B cell (primary cell): ENCODE results near the gene UAP1L1. TPM values are rescaled to one million over a fixed set of nuclear protein-coding genes. Genes with fewer than 3 reads are reported as not detected.

Experiments
- ATAC-seq: fragments of 200-7000 bp; cut with Tn5 transposase; one replicate; pipeline ENCODE4 v1.10.0; 2021; ENCODE audit warnings: low read depth, mild to moderate bottlenecking, moderate number of reproducible peaks, moderate library complexity
- CTCF ChIA-PET: fragments of 350-600 bp; sonication (Branson Sonifier 250); formaldehyde crosslinking; loops from one replicate; lab custom pipeline; 2021; ENCODE audit warnings: antibody characterized with exemption, inconsistent platforms; lab: Charles Lee
- POLR2A ChIA-PET: fragments of 350-600 bp; sonication (Branson Sonifier 250); formaldehyde crosslinking; loops from one replicate; lab custom pipeline; 2021; ENCODE audit warnings: antibody characterized with exemption; lab: Charles Lee
- DNase-seq: peaks from one replicate; pipeline ENCODE4 v3.0.0; 2013
- H2AFZ ChIP-seq: 2 replicates; pipeline ENCODE4 v1.6.1; 2012; ENCODE audit warnings: mild to moderate bottlenecking, low read depth, low read length; ENCODE audit not compliant: insufficient read depth, poor library complexity, severe bottlenecking
- H3K27ac ChIP-seq, 2 donors: 1 replicate in 1 of 2; 2 replicates in 1 of 2; pipeline ENCODE4 v1.5.1; 2012 to 2013; ENCODE audit warnings: low read length in 2 of 2, mild to moderate bottlenecking in 2 of 2, moderate library complexity in 1 of 2
- H3K27me3 ChIP-seq, 4 experiments: fragments of 200-600 bp in 1 of 4; sonication (generic) in 1 of 4; replicated peaks in 1 of 4; 1 replicate in 2 of 4; 2 replicates in 2 of 4; pipeline versions ENCODE4 v1.6.1 to v1.7.0; 2013 to 2016; ENCODE audit warnings: low read length in 3 of 4, mild to moderate bottlenecking in 2 of 4, mixed read lengths in 1 of 4, moderate library complexity in 1 of 4; ENCODE audit not compliant: insufficient read depth in 4 of 4, control insufficient read depth in 3 of 4; ENCODE audit errors: control extremely low read depth in 1 of 4
- H3K36me3 ChIP-seq, 2 experiments: replicated peaks in 1 of 2; 1 replicate in 1 of 2; 2 replicates in 1 of 2; pipeline versions ENCODE4 v1.6.1 to v1.7.1; 2013; ENCODE audit warnings: low read length in 1 of 2; ENCODE audit not compliant: insufficient read depth in 2 of 2, control insufficient read depth in 1 of 2; ENCODE audit errors: control extremely low read depth in 1 of 2, extremely low read depth in 1 of 2
- H3K4me1 ChIP-seq, 2 donors: fragments of 200-600 bp in 1 of 2; sonication (generic) in 1 of 2; 1 replicate in 1 of 2; 2 replicates in 1 of 2; pipeline versions ENCODE4 v1.5.1 to v1.6.1; 2013 to 2017; ENCODE audit warnings: low read length in 2 of 2; ENCODE audit not compliant: control insufficient read depth in 2 of 2, insufficient read depth in 2 of 2
- H3K4me2 ChIP-seq: replicated peaks from 2 replicates; pipeline ENCODE3; 2012; ENCODE audit warnings: mild to moderate bottlenecking, low read depth, low read length; ENCODE audit not compliant: poor library complexity, severe bottlenecking
- H3K4me3 ChIP-seq, 5 experiments: fragments of 200-600 bp in 1 of 5; sonication (generic) in 1 of 5; 1 replicate in 3 of 5; 2 replicates in 2 of 5; pipeline versions ENCODE4 v1.5.1 to v1.7.0; 2011 to 2016; ENCODE audit warnings: low read length in 4 of 5, mild to moderate bottlenecking in 4 of 5, low read depth in 2 of 5, control low read depth in 1 of 5, moderate library complexity in 1 of 5; ENCODE audit not compliant: insufficient read depth in 1 of 5; ENCODE audit errors: control extremely low read depth in 1 of 5, extremely low read depth in 1 of 5
- H3K79me2 ChIP-seq: fragments of 200-600 bp; sonication (generic); one replicate; pipeline ENCODE4 v1.6.0; 2016; ENCODE audit warnings: low read length; ENCODE audit not compliant: control insufficient read depth, insufficient read depth
- H3K9ac ChIP-seq: fragments of 200-600 bp; sonication (generic); 2 replicates; pipeline ENCODE4 v1.6.1; 2017; ENCODE audit warnings: mild to moderate bottlenecking, low read length, moderate library complexity
- H3K9me3 ChIP-seq, 3 donors: one replicate each; pipeline versions ENCODE4 v1.6.1 to v1.7.1; 2013; ENCODE audit warnings: low read length in 2 of 3; ENCODE audit not compliant: control insufficient read depth in 2 of 3, insufficient read depth in 1 of 3; ENCODE audit errors: control extremely low read depth in 1 of 3
- H4K20me1 ChIP-seq: 2 replicates; pipeline ENCODE4 v1.6.0; 2012; ENCODE audit warnings: mild to moderate bottlenecking, low read length; ENCODE audit not compliant: insufficient read depth, control insufficient read depth, poor library complexity, severe bottlenecking
- H3K27ac Mint-ChIP-seq: one replicate; pipeline ENCODE4 v1.8.0; 2021; ENCODE audit warnings: mixed read lengths
- H3K27me3 Mint-ChIP-seq: one replicate; pipeline ENCODE4 v1.8.0; 2021; ENCODE audit warnings: mixed read lengths
- H3K4me1 Mint-ChIP-seq: one replicate; pipeline ENCODE4 v1.8.0; 2021; ENCODE audit warnings: mixed read lengths
- H3K4me3 Mint-ChIP-seq: one replicate; pipeline ENCODE4 v1.8.0; 2021; ENCODE audit warnings: mixed read lengths
- H3K9me3 Mint-ChIP-seq: one replicate; pipeline ENCODE4 v1.8.0; 2022; ENCODE audit warnings: mixed read lengths; ENCODE audit not compliant: insufficient read depth
- EZH2 ChIP-seq: IDR thresholded peaks from 2 replicates; pipeline ENCODE4 v1.6.1; 2012; ENCODE audit warnings: borderline replicate concordance, low read depth, mild to moderate bottlenecking, moderate library complexity, low read length; ENCODE audit not compliant: insufficient read depth, poor library complexity, severe bottlenecking
- WGBS: methylation state at CpG from one replicate; pipeline ENCODE4 v1.1.5; 2013; ENCODE audit warnings: missing lambda C conversion rate; ENCODE audit not compliant: insufficient coverage; 5-methylcytosine and 5-hydroxymethylcytosine counted together
- intact Hi-C: fragments of 100-400 bp; cut with micrococcal nuclease; formaldehyde crosslinking; loops from one replicate; pipeline ENCODE4 v1.10.0; 2022
- polyA plus RNA-seq: library from polyadenylated mRNA; depleted of rRNA; stranded (reverse); fragments of >200 nt; gene quantifications from 2 replicates; pipeline ENCODE4 v1.2.3, GENCODE V29; 2012
- total RNA-seq, 2 donors: library from RNA; stranded (reverse); fragments of 120-200 nt in 1 of 2; gene quantifications; 1 replicate in 1 of 2; 2 replicates in 1 of 2; pipeline versions ENCODE4 v1.2.3 to v1.2.4, GENCODE V29; 2013 to 2022
- TF ChIP-seq, protein P1 (sequence below): fragments of 200-600 bp; IDR thresholded peaks from one replicate; pipeline ENCODE4 v1.8.0; 2022; ENCODE audit warnings: antibody characterized with exemption, mild to moderate bottlenecking

UAP1L1 gene
- total and polyA plus RNA-seq, 2 donors (not counting 1 experiment from before 2014, with no cell fraction given), result 29.1 to 47.6 TPM

DNA sequence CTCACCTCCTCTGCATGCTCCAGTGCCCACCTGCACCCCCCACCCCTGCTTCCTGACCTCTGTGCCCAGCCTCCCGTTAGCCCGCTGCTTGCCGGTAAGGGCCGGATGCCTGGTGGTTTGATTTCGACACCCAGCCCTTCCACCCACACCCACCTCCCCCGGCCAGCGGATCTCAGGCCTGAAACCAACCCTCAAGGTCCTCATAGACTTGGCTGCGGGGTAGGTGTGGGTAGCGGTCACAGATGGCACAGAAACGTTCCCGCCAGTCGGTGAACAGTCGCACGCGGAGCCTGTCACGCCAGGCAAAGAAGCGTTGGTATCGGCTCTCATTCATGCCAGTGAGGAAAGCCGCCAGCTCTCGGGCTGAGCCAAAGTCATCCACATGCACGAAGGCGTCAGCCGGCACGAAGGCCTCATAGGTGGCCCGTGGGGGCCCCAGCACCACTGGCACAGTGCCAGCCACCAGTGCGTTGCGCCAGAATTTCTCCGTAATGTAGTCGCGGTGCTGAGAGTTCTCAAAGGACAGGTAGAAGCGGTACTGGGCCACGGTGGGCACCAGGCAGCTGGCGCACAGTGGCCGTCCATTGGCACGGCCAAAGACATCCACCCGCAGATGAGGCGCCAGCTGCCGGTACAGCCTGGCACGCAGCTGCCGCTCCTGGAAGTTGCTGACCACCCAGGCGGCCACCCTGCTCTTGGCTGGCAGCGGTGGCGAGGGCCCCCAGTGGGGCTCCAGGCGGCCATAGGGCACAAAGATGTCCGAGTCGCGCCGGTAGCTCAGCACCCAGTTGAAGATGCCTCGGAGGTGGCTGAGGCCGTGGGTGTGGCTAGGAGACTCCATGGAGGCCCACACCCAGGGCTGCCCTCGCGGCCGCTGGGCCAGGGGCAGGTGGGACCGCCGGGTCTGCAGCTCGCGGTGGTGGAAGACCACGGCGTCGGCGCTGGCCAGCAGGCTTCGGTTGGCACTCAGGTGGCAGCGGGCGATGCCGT lies 46.5 kb upstream of the UAP1L1 start:
- peak overlapping the region; percentile 91 for H3K27ac Mint-ChIP-seq
- no peak for TF ChIP-seq EZH2
- TF ChIP-seq, protein P1, sequence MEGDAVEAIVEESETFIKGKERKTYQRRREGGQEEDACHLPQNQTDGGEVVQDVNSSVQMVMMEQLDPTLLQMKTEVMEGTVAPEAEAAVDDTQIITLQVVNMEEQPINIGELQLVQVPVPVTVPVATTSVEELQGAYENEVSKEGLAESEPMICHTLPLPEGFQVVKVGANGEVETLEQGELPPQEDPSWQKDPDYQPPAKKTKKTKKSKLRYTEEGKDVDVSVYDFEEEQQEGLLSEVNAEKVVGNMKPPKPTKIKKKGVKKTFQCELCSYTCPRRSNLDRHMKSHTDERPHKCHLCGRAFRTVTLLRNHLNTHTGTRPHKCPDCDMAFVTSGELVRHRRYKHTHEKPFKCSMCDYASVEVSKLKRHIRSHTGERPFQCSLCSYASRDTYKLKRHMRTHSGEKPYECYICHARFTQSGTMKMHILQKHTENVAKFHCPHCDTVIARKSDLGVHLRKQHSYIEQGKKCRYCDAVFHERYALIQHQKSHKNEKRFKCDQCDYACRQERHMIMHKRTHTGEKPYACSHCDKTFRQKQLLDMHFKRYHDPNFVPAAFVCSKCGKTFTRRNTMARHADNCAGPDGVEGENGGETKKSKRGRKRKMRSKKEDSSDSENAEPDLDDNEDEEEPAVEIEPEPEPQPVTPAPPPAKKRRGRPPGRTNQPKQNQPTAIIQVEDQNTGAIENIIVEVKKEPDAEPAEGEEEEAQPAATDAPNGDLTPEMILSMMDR, result no peak
- H3K9me3 ChIP-seq, result peaks cover 0 to 7% (median 0%) of the 10 kb centered on the region in 3 donors
- peaks cover 74% of the 10 kb centered on the region for H3K4me1 Mint-ChIP-seq
- 45% methylated on average over 63 of the region's 65 CpGs for WGBS
- H3K27me3 Mint-ChIP-seq, result no peaks in the 10 kb centered on the region
- H3K36me3 ChIP-seq, result no peaks in the 10 kb centered on the region
- POLR2A ChIA-PET, result interaction anchor here (1.1 kb wide), 2 partner anchors 10 to 40 kb away, joined by 3 to 4 read pairs; partner anchors contain the start of gene SAPCD2
- DNase-seq (peak; percentile 65), ATAC-seq (no peak)
- CTCF ChIA-PET, result interaction anchor here (1.1 to 5.9 kb wide), 15 partner anchors 14 to 253 kb away, joined by 3 to 49 read pairs (median 10); partner anchors contain the start of genes AJM1, C8G, FBXW5 and NPDC1
- H3K27me3 ChIP-seq, result no peaks in the 10 kb centered on the region
- peak overlapping the region; percentile 40 to 71 for H3K27ac ChIP-seq
- peak overlapping the region; percentile 70 for H3K9ac ChIP-seq
- H3K4me1 ChIP-seq, result peaks cover 70 to 89% of the 10 kb centered on the region in 2 donors
- H3K4me2 ChIP-seq, result peak overlapping the region; percentile 100
- H4K20me1 ChIP-seq, result peaks cover 11% of the 10 kb centered on the region
- intact Hi-C loops, result loop anchor here (5.0 kb wide), 1 partner anchor 41 kb away; the partner anchor contains the start of gene SAPCD2
- H3K4me3 ChIP-seq, result peak overlapping the region; percentile 3 to 77 (median 64)
- peak overlapping the region; percentile 54 for H2AFZ ChIP-seq
- H3K9me3 Mint-ChIP-seq, result no peaks in the 10 kb centered on the region
- peak overlapping the region; percentile 90 for H3K4me3 Mint-ChIP-seq
- H3K79me2 ChIP-seq, result peaks cover 12% of the 10 kb centered on the region
